ENCODE data around the gene TMEM223.
"Not testable (repeated sequence)": the region's sequence is repeated elsewhere in the genome, so short reads cannot be mapped to it uniquely, and the experiment has no call there.

TMEM223 gene

GRCh38 chr11:62771144-62772021 is 20.4 kb downstream of the TMEM223 start, which contains the start of gene TAF6L:
Gene TAF6L (plus strand): TSS chr11:62771396. CDS start chr11:62775784, 4,388 bp downstream.
- Histone ChIP-seq H3K9ac (ENCODE audit: low read depth, low read length) (peak within 1 kb of the TSS; percentile 87), H3K4me3 (ENCODE audit: low read length) (peak within 1 kb of the TSS; percentile 84), H3K36me3 (ENCODE audit: insufficient read depth, low read length) (peaks cover 25% of the 10 kb centered on the region), H3K9me3 (replicated peaks; ENCODE audit: low read length) (no peaks in the 10 kb centered on the region), H3K4me1 (ENCODE audit: control insufficient read depth, insufficient read depth, low read length) (peaks cover 14% of the 10 kb centered on the region), H3K27me3 (ENCODE audit: control insufficient read depth, insufficient read depth, low read length) (no peaks in the 10 kb centered on the region), H3K4me2 (ENCODE audit: low read length) (peak within 1 kb of the TSS; percentile 83)

GRCh38 chr11:62770778-62771143 is 21.0 kb downstream of the TMEM223 start:
- peaks cover 14% of the 10 kb centered on the region for H3K4me1 ChIP-seq (ENCODE audit: control insufficient read depth, insufficient read depth, low read length)
- no peaks in the 10 kb centered on the region for H3K27me3 ChIP-seq (ENCODE audit: control insufficient read depth, insufficient read depth, low read length)
- peak overlapping the region; percentile 84 for H3K4me3 ChIP-seq (ENCODE audit: low read length)
- H3K4me2 ChIP-seq (ENCODE audit: low read length) = peak overlapping the region; percentile 83
- H3K9ac ChIP-seq (ENCODE audit: low read depth, low read length) = peak overlapping the region; percentile 87
- H3K36me3 ChIP-seq (ENCODE audit: insufficient read depth, low read length) = peaks cover 24% of the 10 kb centered on the region
- no peaks in the 10 kb centered on the region for H3K9me3 ChIP-seq (replicated peaks; ENCODE audit: low read length)

GRCh38 chr11:62760867-62761227 is 31.0 kb downstream of the TMEM223 start:
- H3K9ac ChIP-seq (ENCODE audit: low read depth, low read length); H3K36me3 ChIP-seq (ENCODE audit: insufficient read depth, low read length); H3K9me3 ChIP-seq (replicated peaks; ENCODE audit: low read length); H3K27me3 ChIP-seq (ENCODE audit: control insufficient read depth, insufficient read depth, low read length); H3K4me1 ChIP-seq (ENCODE audit: control insufficient read depth, insufficient read depth, low read length): not testable (repeated sequence)
- Histone ChIP-seq H3K4me3 (ENCODE audit: low read length) (peak overlapping the region; percentile 100), H3K4me2 (ENCODE audit: low read length) (peak overlapping the region; percentile 99)

GRCh38 chr11:62757846-62758788 is 33.7 kb downstream of the TMEM223 start:
- Histone ChIP-seq H3K27me3 (ENCODE audit: control insufficient read depth, insufficient read depth, low read length) (no peaks in the 10 kb centered on the region), H3K4me3 (ENCODE audit: low read length) (no peak overlapping the region), H3K4me1 (ENCODE audit: control insufficient read depth, insufficient read depth, low read length) (peaks cover 14% of the 10 kb centered on the region), H3K36me3 (ENCODE audit: insufficient read depth, low read length) (no peaks in the 10 kb centered on the region), H3K4me2 (ENCODE audit: low read length) (no peak overlapping the region), H3K9ac (ENCODE audit: low read depth, low read length) (no peak overlapping the region), H3K9me3 (replicated peaks; ENCODE audit: low read length) (no peaks in the 10 kb centered on the region)

GRCh38 chr11:62755086-62755615 is 36.7 kb downstream of the TMEM223 start:
- no peaks in the 10 kb centered on the region for H3K27me3 ChIP-seq (ENCODE audit: control insufficient read depth, insufficient read depth, low read length)
- no peak overlapping the region for H3K4me2 ChIP-seq (ENCODE audit: low read length)
- H3K4me1 ChIP-seq (ENCODE audit: control insufficient read depth, insufficient read depth, low read length) = peaks cover 6% of the 10 kb centered on the region
- no peak overlapping the region for H3K9ac ChIP-seq (ENCODE audit: low read depth, low read length)
- H3K4me3 ChIP-seq (ENCODE audit: low read length) = no peak overlapping the region
- H3K36me3 ChIP-seq (ENCODE audit: insufficient read depth, low read length) = no peaks in the 10 kb centered on the region
- no peaks in the 10 kb centered on the region for H3K9me3 ChIP-seq (replicated peaks; ENCODE audit: low read length)

GRCh38 chr11:62753736-62754603 is 37.8 kb downstream of the TMEM223 start, which contains the start of gene ZBTB3:
Gene ZBTB3 (minus strand): TSS chr11:62754160. CDS start chr11:62753664, 496 bp downstream.
- H3K9ac ChIP-seq (ENCODE audit: low read depth, low read length) = peak within 1 kb of the TSS; percentile 84
- H3K4me3 ChIP-seq (ENCODE audit: low read length) = peak within 1 kb of the TSS; percentile 75
- no peaks in the 10 kb centered on the region for H3K27me3 ChIP-seq (ENCODE audit: control insufficient read depth, insufficient read depth, low read length)
- H3K4me2 ChIP-seq (ENCODE audit: low read length) = peak within 1 kb of the TSS; percentile 82
- no peaks in the 10 kb centered on the region for H3K9me3 ChIP-seq (replicated peaks; ENCODE audit: low read length)
- no peaks in the 10 kb centered on the region for H3K36me3 ChIP-seq (ENCODE audit: insufficient read depth, low read length)
- peaks cover 6% of the 10 kb centered on the region for H3K4me1 ChIP-seq (ENCODE audit: control insufficient read depth, insufficient read depth, low read length)

- Histone ChIP-seq H3K4me3 (ENCODE audit: low read length) (peak overlapping the region; percentile 75), H3K9ac (ENCODE audit: low read depth, low read length) (peak overlapping the region; percentile 84), H3K36me3 (ENCODE audit: insufficient read depth, low read length) (no peaks in the 10 kb centered on the region)
Observed at GRCh38 chr11:62752994-62753735, 38.6 kb downstream of the TMEM223 start.

GRCh38 chr11:62752177-62752785 is 39.5 kb downstream of the TMEM223 start:
- Histone ChIP-seq H3K36me3 (ENCODE audit: insufficient read depth, low read length) (no peaks in the 10 kb centered on the region), H3K27me3 (ENCODE audit: control insufficient read depth, insufficient read depth, low read length) (no peaks in the 10 kb centered on the region), H3K9ac (ENCODE audit: low read depth, low read length) (no peak overlapping the region), H3K4me1 (ENCODE audit: control insufficient read depth, insufficient read depth, low read length) (peaks cover 6% of the 10 kb centered on the region), H3K4me3 (ENCODE audit: low read length) (no peak overlapping the region), H3K9me3 (replicated peaks; ENCODE audit: low read length) (no peaks in the 10 kb centered on the region), H3K4me2 (ENCODE audit: low read length) (no peak overlapping the region)

More at GRCh38 chr11:62752994-62753735, 38.6 kb downstream of the TMEM223 start:
- H3K4me1 ChIP-seq (ENCODE audit: control insufficient read depth, insufficient read depth, low read length) = peaks cover 6% of the 10 kb centered on the region
- no peaks in the 10 kb centered on the region for H3K27me3 ChIP-seq (ENCODE audit: control insufficient read depth, insufficient read depth, low read length)
- H3K4me2 ChIP-seq (ENCODE audit: low read length) = peak overlapping the region; percentile 55
- no peaks in the 10 kb centered on the region for H3K9me3 ChIP-seq (replicated peaks; ENCODE audit: low read length)

GRCh38 chr11:62749931-62750330 is 41.9 kb downstream of the TMEM223 start:
- not testable (repeated sequence) for H3K27me3 ChIP-seq (ENCODE audit: control insufficient read depth, insufficient read depth, low read length); H3K4me2 ChIP-seq (ENCODE audit: low read length); H3K4me3 ChIP-seq (ENCODE audit: low read length); H3K36me3 ChIP-seq (ENCODE audit: insufficient read depth, low read length); H3K9ac ChIP-seq (ENCODE audit: low read depth, low read length); H3K4me1 ChIP-seq (ENCODE audit: control insufficient read depth, insufficient read depth, low read length); H3K9me3 ChIP-seq (replicated peaks; ENCODE audit: low read length)
